RWPE1 (cell line): ENCODE results near the gene RFX5.

ENCODE experiments used
- CTCF ChIA-PET: fragments of 350-600 bp; sonication (Branson Sonifier 250); formaldehyde crosslinking; extraction: SDS; loops from one replicate; lab custom pipeline; 2021; lab: Yijun Ruan, JAX
- POLR2A ChIA-PET: fragments of 400-600 bp; formaldehyde crosslinking; extraction: SDS; loops from one replicate; lab custom pipeline; 2020; ENCODE audit warnings: antibody characterized with exemption; ENCODE audit not compliant: low non-redundant PET; lab: Yijun Ruan, JAX
- DNase-seq: peaks from one replicate; pipeline ENCODE4 v3.0.0; 2012; ENCODE audit warnings: low spot score
- H3K27ac ChIP-seq: fragments of 450-650 bp; 2 replicates; pipeline ENCODE4 v1.5.1; 2017
- CTCF ChIP-seq: fragments of 450-650 bp; conservative IDR thresholded peaks from 2 replicates; pipeline ENCODE4 v1.5.1; 2017; ENCODE audit warnings: low read depth, mild to moderate bottlenecking

The RFX5 gene

GRCh38 chr1:151293093-151293492 lies 54.0 kb downstream of the RFX5 start:
- no peak for TF ChIP-seq CTCF
- ChIA-PET POLR2A (interaction anchor here (0.6 kb wide), 1 partner anchor 9 kb away, joined by 3 read pairs; no protein-coding TSS in a partner anchor), CTCF (interaction anchor here (1.3 kb wide), 1 partner anchor 48 kb away, joined by 6 read pairs; no protein-coding TSS in a partner anchor)
- DNase-seq = no peak
- H3K27ac ChIP-seq = peak overlapping the region; percentile 49

- ChIA-PET POLR2A (no interaction called here), CTCF (interaction anchor here (1.3 kb wide), 1 partner anchor 48 kb away, joined by 6 read pairs; no protein-coding TSS in a partner anchor)
- no peak for TF ChIP-seq CTCF
- peak overlapping the region; percentile 49 for H3K27ac ChIP-seq
- no peak for DNase-seq
These were observed 54.6 kb downstream of the RFX5 start for GRCh38 chr1:151292207-151293030.

- ChIA-PET POLR2A (no interaction called here), CTCF (interaction anchor here (0.7 kb wide), 1 partner anchor 1588 kb away, joined by 6 read pairs; no protein-coding TSS in a partner anchor)
- peak overlapping the region; percentile 49 for H3K27ac ChIP-seq
- DNase-seq = no peak
- no peak for TF ChIP-seq CTCF
These were observed 56.2 kb downstream of the RFX5 start for GRCh38 chr1:151290709-151291303.
